OCI-LY1 (cell line): ENCODE results near the gene KIF13A.
"Not testable (repeated sequence)": the region's sequence is repeated elsewhere in the genome, so short reads cannot be mapped to it uniquely, and the experiment has no call there.

Experiments used
- H2AFZ ChIP-seq: fragments of 200-600 bp; sonication (generic), shearing (Covaris generic); 2 replicates; pipeline ENCODE4 v1.6.0; 2014; ENCODE audit warnings: antibody characterized with exemption, mild to moderate bottlenecking, low read length
- H3F3A ChIP-seq: fragments of 200-600 bp; sonication (generic), shearing (Covaris generic); 2 replicates; pipeline ENCODE4 v1.6.0; 2014; ENCODE audit warnings: mild to moderate bottlenecking, antibody characterized with exemption, low read length, moderate library complexity; ENCODE audit not compliant: insufficient read depth
- H3K27ac ChIP-seq: fragments of 200-600 bp; sonication (generic); 2 replicates; pipeline ENCODE4 v1.5.1; 2014; ENCODE audit warnings: low read length, mixed run types, mild to moderate bottlenecking, low read depth; ENCODE audit not compliant: poor library complexity, severe bottlenecking
- H3K27me3 ChIP-seq: fragments of 200-600 bp; sonication (generic); 2 replicates; pipeline ENCODE4 v1.6.0; 2014; ENCODE audit warnings: antibody characterized with exemption, mild to moderate bottlenecking, low read length, moderate library complexity; ENCODE audit not compliant: insufficient read depth
- H3K36me3 ChIP-seq: fragments of 200-600 bp; sonication (generic); 2 replicates; pipeline ENCODE4 v1.6.1; 2014; ENCODE audit warnings: mild to moderate bottlenecking, antibody characterized with exemption, low read length, moderate library complexity, mixed read lengths; ENCODE audit not compliant: insufficient read depth
- H3K4me1 ChIP-seq: fragments of 200-600 bp; sonication (generic); 2 replicates; pipeline ENCODE4 v1.5.1; 2014; ENCODE audit warnings: mild to moderate bottlenecking, low read length, moderate library complexity; ENCODE audit not compliant: insufficient read depth, severe bottlenecking
- H3K4me2 ChIP-seq: fragments of 200-600 bp; sonication (generic), shearing (Covaris generic); 2 replicates; pipeline ENCODE4 v1.6.1; 2014; ENCODE audit warnings: low read length
- H3K4me3 ChIP-seq: fragments of 200-600 bp; sonication (generic); 2 replicates; pipeline ENCODE4 v1.5.1; 2014; ENCODE audit warnings: low read length, low read depth, mild to moderate bottlenecking, mixed read lengths; ENCODE audit not compliant: poor library complexity, severe bottlenecking
- H3K79me2 ChIP-seq: fragments of 200-600 bp; shearing (Covaris generic); 2 replicates; pipeline ENCODE4 v1.6.1; 2016; ENCODE audit warnings: mixed run types, low read length, mixed read lengths; ENCODE audit not compliant: insufficient read depth
- H3K9ac ChIP-seq: fragments of 200-600 bp; sonication (generic), shearing (Covaris generic); 2 replicates; pipeline ENCODE4 v1.6.1; 2014; ENCODE audit warnings: mild to moderate bottlenecking, low read length, mixed read lengths
- H3K9me2 ChIP-seq: fragments of 200-600 bp; sonication (generic), shearing (Covaris generic); 2 replicates; pipeline ENCODE4 v1.6.1; 2014; ENCODE audit warnings: low read depth, mild to moderate bottlenecking, low read length, mixed read lengths
- H3K9me3 ChIP-seq: fragments of 200-600 bp; shearing (Covaris generic); 2 replicates; pipeline ENCODE4 v1.6.1; 2014; ENCODE audit warnings: low read length, mixed read lengths
- H4K20me1 ChIP-seq: fragments of 200-600 bp; sonication (generic), shearing (Covaris generic); 2 replicates; pipeline ENCODE4 v1.6.0; 2016; ENCODE audit warnings: mild to moderate bottlenecking, low read length; ENCODE audit not compliant: insufficient read depth
- EZH2 ChIP-seq: fragments of 200-600 bp; sonication (generic), shearing (Covaris generic); IDR thresholded peaks from 2 replicates; pipeline ENCODE4 v1.8.0; 2017; ENCODE audit warnings: borderline replicate concordance, mixed run types, mild to moderate bottlenecking, antibody characterized with exemption, low read length, moderate library complexity, mixed read lengths
- TF ChIP-seq, protein P1 (sequence below): fragments of 200-600 bp; sonication (generic), shearing (Covaris generic); IDR thresholded peaks from 2 replicates; pipeline ENCODE4 v1.5.1; 2017; ENCODE audit warnings: mild to moderate bottlenecking, antibody characterized with exemption, low read length, moderate library complexity, mixed read lengths

KIF13A gene

DNA sequence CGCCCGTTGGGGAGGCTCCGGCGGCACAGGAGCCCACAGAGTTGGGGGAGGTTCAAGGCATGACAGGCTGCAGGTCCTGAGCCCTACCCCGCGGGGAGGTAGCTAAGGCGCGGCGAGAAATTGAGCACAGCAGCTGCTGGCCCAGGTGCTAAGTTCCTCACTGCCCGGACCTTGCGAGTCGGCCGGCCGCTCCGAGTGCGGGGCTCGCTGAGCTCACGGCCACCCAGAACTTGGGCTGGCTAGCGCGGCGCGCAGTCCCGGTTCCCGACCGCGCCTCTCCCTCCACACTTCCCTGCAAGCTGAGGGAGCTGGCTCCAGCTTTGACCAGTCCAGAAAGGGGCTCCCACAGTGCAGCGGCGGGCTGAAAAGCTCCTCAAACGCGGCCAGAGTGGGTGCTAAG, 23.9 kb upstream of the KIF13A start:
- H2AFZ ChIP-seq = no peak overlapping the region
- no peaks in the 10 kb centered on the region for H3K36me3 ChIP-seq
- no peaks in the 10 kb centered on the region for H3K79me2 ChIP-seq
- TF ChIP-seq EZH2 = no peak
- TF ChIP-seq, protein P1, sequence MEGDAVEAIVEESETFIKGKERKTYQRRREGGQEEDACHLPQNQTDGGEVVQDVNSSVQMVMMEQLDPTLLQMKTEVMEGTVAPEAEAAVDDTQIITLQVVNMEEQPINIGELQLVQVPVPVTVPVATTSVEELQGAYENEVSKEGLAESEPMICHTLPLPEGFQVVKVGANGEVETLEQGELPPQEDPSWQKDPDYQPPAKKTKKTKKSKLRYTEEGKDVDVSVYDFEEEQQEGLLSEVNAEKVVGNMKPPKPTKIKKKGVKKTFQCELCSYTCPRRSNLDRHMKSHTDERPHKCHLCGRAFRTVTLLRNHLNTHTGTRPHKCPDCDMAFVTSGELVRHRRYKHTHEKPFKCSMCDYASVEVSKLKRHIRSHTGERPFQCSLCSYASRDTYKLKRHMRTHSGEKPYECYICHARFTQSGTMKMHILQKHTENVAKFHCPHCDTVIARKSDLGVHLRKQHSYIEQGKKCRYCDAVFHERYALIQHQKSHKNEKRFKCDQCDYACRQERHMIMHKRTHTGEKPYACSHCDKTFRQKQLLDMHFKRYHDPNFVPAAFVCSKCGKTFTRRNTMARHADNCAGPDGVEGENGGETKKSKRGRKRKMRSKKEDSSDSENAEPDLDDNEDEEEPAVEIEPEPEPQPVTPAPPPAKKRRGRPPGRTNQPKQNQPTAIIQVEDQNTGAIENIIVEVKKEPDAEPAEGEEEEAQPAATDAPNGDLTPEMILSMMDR = no peak
- no peak overlapping the region for H3K4me3 ChIP-seq
- no peak overlapping the region for H3K27ac ChIP-seq
- no peaks in the 10 kb centered on the region for H4K20me1 ChIP-seq
- no peak overlapping the region for H3K9ac ChIP-seq
- no peak overlapping the region for H3K4me2 ChIP-seq
- H3F3A ChIP-seq = no peaks in the 10 kb centered on the region
- H3K9me3 ChIP-seq = no peaks in the 10 kb centered on the region
- no peaks in the 10 kb centered on the region for H3K4me1 ChIP-seq
- no peaks in the 10 kb centered on the region for H3K9me2 ChIP-seq
- H3K27me3 ChIP-seq = no peaks in the 10 kb centered on the region

DNA sequence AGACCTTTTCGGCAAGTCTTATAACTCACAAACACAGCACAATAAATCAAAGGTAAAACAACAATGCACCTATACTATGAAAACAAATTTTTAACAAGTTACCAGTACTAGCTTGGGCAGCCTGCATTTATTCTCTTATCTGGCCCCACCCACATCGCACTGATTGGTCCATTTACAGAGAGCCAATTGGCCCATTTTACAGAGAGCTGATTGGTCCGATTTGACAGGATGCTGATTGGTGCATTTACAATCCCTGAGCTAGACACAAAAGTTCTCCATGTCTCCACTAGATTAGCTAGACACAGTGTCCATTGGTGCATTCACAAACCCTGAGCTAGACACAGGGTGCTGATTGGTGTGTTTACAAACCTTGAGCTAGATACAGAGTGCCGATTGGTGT, 23.1 kb upstream of the KIF13A start:
- not testable (repeated sequence) for H3K4me3 ChIP-seq, H3K9me3 ChIP-seq, H3F3A ChIP-seq, H3K4me1 ChIP-seq, H2AFZ ChIP-seq, H3K79me2 ChIP-seq, H3K9me2 ChIP-seq, H3K9ac ChIP-seq, H3K4me2 ChIP-seq, H3K27me3 ChIP-seq, H3K27ac ChIP-seq, H3K36me3 ChIP-seq, H4K20me1 ChIP-seq

DNA sequence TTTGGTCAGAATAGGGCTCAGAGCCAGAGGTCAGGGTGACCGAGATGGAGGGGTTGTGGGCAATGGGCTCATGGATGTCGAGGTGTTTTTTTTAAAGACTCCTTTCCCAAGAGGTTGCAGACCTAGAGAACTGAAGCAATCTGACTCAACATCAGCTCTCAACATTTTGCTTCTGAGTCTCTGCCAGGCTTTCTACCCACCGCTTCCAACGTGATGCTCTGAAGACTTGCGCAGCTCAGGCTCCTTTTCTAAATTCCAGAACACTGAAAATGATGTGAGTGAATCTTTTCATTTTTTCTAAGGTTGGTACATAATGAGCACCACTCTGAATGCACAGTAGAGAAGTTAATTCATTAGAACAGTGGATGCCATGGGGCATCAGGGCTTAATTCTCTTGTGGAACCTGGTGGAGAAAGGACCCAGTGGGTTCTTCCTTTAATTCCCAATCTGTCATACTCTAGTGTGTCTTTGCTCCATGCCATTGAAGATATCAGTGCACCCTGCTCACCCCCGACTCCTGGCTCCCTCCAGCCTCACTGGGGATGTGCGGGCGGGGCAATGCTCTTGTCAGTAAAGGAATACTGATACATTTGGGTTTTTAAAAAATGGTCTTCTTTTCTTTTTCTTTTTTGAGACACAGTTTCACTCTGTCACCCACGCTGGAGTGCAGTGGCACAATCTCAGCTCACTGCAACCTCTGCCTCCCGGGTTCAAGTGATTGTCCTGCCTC, 17.0 kb upstream of the KIF13A start:
- Histone ChIP-seq H3K27me3 (no peaks in the 10 kb centered on the region), H3K27ac (no peak overlapping the region), H3K4me1 (no peaks in the 10 kb centered on the region), H3K4me3 (no peak overlapping the region), H4K20me1 (no peaks in the 10 kb centered on the region), H3K9me2 (no peaks in the 10 kb centered on the region), H3K9me3 (no peaks in the 10 kb centered on the region), H3K4me2 (no peak overlapping the region), H3K9ac (no peak overlapping the region), H3F3A (no peaks in the 10 kb centered on the region), H3K79me2 (no peaks in the 10 kb centered on the region), H2AFZ (no peak overlapping the region), H3K36me3 (no peaks in the 10 kb centered on the region)
- no peak for TF ChIP-seq EZH2
- TF ChIP-seq, protein P1 = no peak

DNA sequence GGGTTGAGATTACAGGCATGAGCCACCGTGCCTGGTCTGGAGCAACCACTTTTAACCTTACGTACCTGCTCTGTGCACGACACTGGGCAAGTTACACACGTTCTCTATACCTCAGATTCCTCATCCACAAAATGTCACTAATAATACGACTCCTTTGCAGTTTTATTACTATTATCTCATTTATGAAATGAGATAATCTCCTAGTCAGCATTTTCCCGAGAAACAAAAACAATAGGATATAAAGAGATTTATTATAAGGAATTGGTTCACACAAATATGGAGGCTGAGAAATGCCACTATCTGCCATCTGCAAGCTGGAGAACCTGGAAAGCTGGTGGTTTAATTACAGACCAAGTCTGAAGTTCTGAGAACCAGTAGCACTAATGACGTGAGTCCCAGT, 12.0 kb upstream of the KIF13A start:
- Histone ChIP-seq H3K4me1 (no peaks in the 10 kb centered on the region), H3K9me3 (no peaks in the 10 kb centered on the region), H3K36me3 (no peaks in the 10 kb centered on the region), H3K27me3 (no peaks in the 10 kb centered on the region; the same call in 1 of the 2 replicates), H3F3A (no peaks in the 10 kb centered on the region), H3K9ac (no peak overlapping the region), H2AFZ (no peak overlapping the region), H4K20me1 (no peaks in the 10 kb centered on the region), H3K27ac (no peak overlapping the region), H3K4me3 (no peak overlapping the region), H3K4me2 (no peak overlapping the region), H3K79me2 (no peaks in the 10 kb centered on the region), H3K9me2 (no peaks in the 10 kb centered on the region)
- TF ChIP-seq, protein P1 = no peak
- no peak for TF ChIP-seq EZH2
